GM23338 (cell line): ENCODE data around the gene OR6V1. TPM values are rescaled to one million over a fixed set of nuclear protein-coding genes. Genes with fewer than 3 reads are reported as not detected.

ENCODE experiments used
- ATAC-seq: fragments of 200-7000 bp; cut with Tn5 transposase; 3 replicates; pipeline ENCODE4 v1.9.1; 2020
- DNase-seq: peaks from one replicate; pipeline ENCODE4 v3.0.0-alpha.2; 2015; ENCODE audit warnings: low spot score
- H2AFZ ChIP-seq: fragments of 200-600 bp; sonication (generic); 2 replicates; pipeline ENCODE4 v1.8.0; 2016; ENCODE audit warnings: antibody characterized with exemption, mild to moderate bottlenecking, moderate library complexity
- H3F3A ChIP-seq: fragments of 200-600 bp; sonication (generic); replicated peaks from 2 replicates; pipeline ENCODE4 v1.8.0; 2017; ENCODE audit warnings: antibody characterized with exemption, mixed run types, low read depth
- H3K27ac ChIP-seq: fragments of 200-600 bp; sonication (generic); 2 replicates; pipeline ENCODE4 v1.6.1; 2016; ENCODE audit warnings: low read depth
- H3K27me3 ChIP-seq: fragments of 200-600 bp; sonication (generic); 2 replicates; pipeline ENCODE4 v1.8.0; 2016; ENCODE audit warnings: mild to moderate bottlenecking, mixed run types, moderate library complexity; ENCODE audit not compliant: insufficient read depth
- H3K36me3 ChIP-seq: fragments of 200-600 bp; sonication (generic); 2 replicates; pipeline ENCODE4 v1.8.0; 2016; ENCODE audit warnings: mild to moderate bottlenecking; ENCODE audit not compliant: insufficient read depth
- H3K4me1 ChIP-seq: fragments of 200-600 bp; sonication (generic); 2 replicates; pipeline ENCODE4 v1.8.0; 2016; ENCODE audit warnings: mild to moderate bottlenecking, moderate library complexity; ENCODE audit not compliant: insufficient read depth
- H3K4me2 ChIP-seq: fragments of 200-600 bp; sonication (generic); 2 replicates; pipeline ENCODE4 v1.7.1; 2017; ENCODE audit warnings: mixed run types
- H3K4me3 ChIP-seq: fragments of 200-600 bp; sonication (generic); 2 replicates; pipeline ENCODE4 v1.6.1; 2016; ENCODE audit warnings: mixed run types
- H3K79me2 ChIP-seq: fragments of 200-600 bp; sonication (generic); replicated peaks from 2 replicates; pipeline ENCODE4 v1.8.0; 2017; ENCODE audit warnings: mild to moderate bottlenecking; ENCODE audit not compliant: insufficient read depth
- H3K9me2 ChIP-seq: fragments of 200-600 bp; sonication (generic); 2 replicates; pipeline ENCODE4 v1.8.0; 2017; ENCODE audit not compliant: insufficient read depth
- H4K20me1 ChIP-seq: fragments of 200-600 bp; sonication (generic); replicated peaks from 2 replicates; pipeline ENCODE4 v1.8.0; 2017; ENCODE audit warnings: mild to moderate bottlenecking; ENCODE audit not compliant: insufficient read depth
- H3K27ac Mint-ChIP-seq: 2 replicates; pipeline ENCODE4 v1.8.0; 2020; ENCODE audit warnings: inconsistent platforms, mild to moderate bottlenecking, moderate library complexity, mixed read lengths
- H3K27me3 Mint-ChIP-seq: 3 replicates; pipeline ENCODE4 v1.8.0; 2022; ENCODE audit warnings: low read depth, mild to moderate bottlenecking, moderate library complexity, mixed read lengths, inconsistent platforms; ENCODE audit not compliant: insufficient read depth, poor library complexity
- H3K36me3 Mint-ChIP-seq: 3 replicates; pipeline ENCODE4 v1.8.0; 2021; ENCODE audit warnings: low read depth, mild to moderate bottlenecking, inconsistent platforms, moderate library complexity, mixed read lengths
- H3K4me1 Mint-ChIP-seq: 3 replicates; pipeline ENCODE4 v1.8.0; 2020; ENCODE audit warnings: mild to moderate bottlenecking, inconsistent platforms, mixed read lengths
- H3K4me3 Mint-ChIP-seq: 3 replicates; pipeline ENCODE4 v1.8.0; 2021; ENCODE audit warnings: moderate library complexity, mild to moderate bottlenecking, inconsistent platforms, mixed read lengths
- H3K9me3 Mint-ChIP-seq: 3 replicates; pipeline ENCODE4 v1.8.0; 2020; ENCODE audit warnings: moderate library complexity, mild to moderate bottlenecking, inconsistent platforms, mixed read lengths
- CTCF ChIP-seq, 2 experiments: fragments of 200-600 bp in 1 of 2; sonication (generic) in 1 of 2; conservative IDR thresholded peaks; 2 replicates each; pipeline versions ENCODE4 v1.5.1 to v1.6.1; 2016 to 2017; ENCODE audit warnings: antibody characterized with exemption in 2 of 2, low read depth in 2 of 2, mild to moderate bottlenecking in 2 of 2, moderate library complexity in 1 of 2
- ETS1 ChIP-seq: IDR thresholded peaks from 2 replicates; pipeline ENCODE4 v1.6.1; 2016; ENCODE audit warnings: antibody characterized with exemption
- EZH2 ChIP-seq: fragments of 200-600 bp; sonication (generic); IDR thresholded peaks from one replicate; pipeline ENCODE4 v1.8.0; 2017; ENCODE audit warnings: antibody characterized with exemption, mild to moderate bottlenecking, low read depth; ENCODE audit not compliant: unreplicated experiment
- JUNB ChIP-seq: IDR thresholded peaks from one replicate; pipeline ENCODE4 v1.6.1; 2016; ENCODE audit warnings: antibody characterized with exemption; ENCODE audit not compliant: unreplicated experiment
- POLR2AphosphoS5 ChIP-seq: IDR thresholded peaks from 2 replicates; pipeline ENCODE4 v1.6.1; 2016; ENCODE audit warnings: antibody characterized with exemption, low read depth
- REST ChIP-seq: IDR thresholded peaks from one replicate; pipeline ENCODE4 v1.6.1; 2018; ENCODE audit warnings: antibody characterized with exemption; ENCODE audit not compliant: unreplicated experiment
- STAT1 ChIP-seq: IDR thresholded peaks from one replicate; pipeline ENCODE4 v1.6.1; 2016; ENCODE audit warnings: antibody characterized with exemption; ENCODE audit not compliant: unreplicated experiment
- ZNF114 ChIP-seq: fragments of 250-450 bp; sonication (Bioruptor Pico); IDR thresholded peaks from 2 replicates; pipeline ENCODE4 v1.5.0; 2020; ENCODE audit warnings: mild to moderate bottlenecking, moderate library complexity
- ZNF331 ChIP-seq: fragments of 250-450 bp; sonication (Bioruptor Pico); IDR thresholded peaks from 2 replicates; pipeline ENCODE4 v1.5.0; 2020; ENCODE audit warnings: low read depth, mild to moderate bottlenecking, moderate library complexity
- ZNF462 ChIP-seq: fragments of 250-450 bp; sonication (Bioruptor Pico); IDR thresholded peaks from 2 replicates; pipeline ENCODE4 v1.5.0; 2020; ENCODE audit warnings: mild to moderate bottlenecking, moderate library complexity
- polyA plus RNA-seq: library from polyadenylated mRNA; unstranded; fragments of >200 nt; fragmentation: Nextera tagmentation; extraction: Ambion mirVana; gene quantifications from 2 replicates; pipeline ENCODE4 v1.2.1, GENCODE V29; 2016
- total RNA-seq: library from RNA; depleted of rRNA; stranded (reverse); fragments of >200 nt; shearing (Covaris generic); gene quantifications from 2 replicates; pipeline ENCODE4 v1.2.3, GENCODE V29; 2014

Gene OR6V1
- total and polyA plus RNA-seq, 2 experiments from 2014 or later = not detected

- Histone ChIP-seq H2AFZ (no peak overlapping the region), H3K36me3 (no peaks in the 10 kb centered on the region), H3K4me2 (no peak overlapping the region), H3K27ac (no peak overlapping the region), H4K20me1 (no peaks in the 10 kb centered on the region), H3K9me2 (no peaks in the 10 kb centered on the region), H3K27me3 (no peaks in the 10 kb centered on the region), H3K79me2 (no peaks in the 10 kb centered on the region), H3K4me1 (no peaks in the 10 kb centered on the region), H3F3A (no peaks in the 10 kb centered on the region), H3K4me3 (no peak overlapping the region)
- no peak overlapping the region for H3K4me3 Mint-ChIP-seq
- no peaks in the 10 kb centered on the region; the same call in 2 of the 3 replicates for H3K4me1 Mint-ChIP-seq
- TF ChIP-seq EZH2 = no peak
- H3K27ac Mint-ChIP-seq = no peak overlapping the region
- H3K36me3 Mint-ChIP-seq = no peaks in the 10 kb centered on the region
- no peaks in the 10 kb centered on the region for H3K27me3 Mint-ChIP-seq
- ATAC-seq = no peak
- H3K9me3 Mint-ChIP-seq = no peaks in the 10 kb centered on the region
- DNase-seq = no peak
These were observed 38.7 kb upstream of the OR6V1 start for GRCh38 chr7:143013473-143013872.

GRCh38 chr7:143013893-143014292 is 38.2 kb upstream of the OR6V1 start:
- ATAC-seq = no peak

More at GRCh38 chr7:143013893-143014292, 38.2 kb upstream of the OR6V1 start:
- TF ChIP-seq ZNF331 (CRISPR knock-in tag) = no peak
- no peak for TF ChIP-seq POLR2AphosphoS5
- no peak for TF ChIP-seq REST
- no peak for TF ChIP-seq ZNF114 (CRISPR knock-in tag)
- TF ChIP-seq ETS1 = no peak
- no peak for TF ChIP-seq CTCF (conservative IDR thresholded peaks at IDR 0.05; ENCODE audit: low read depth in 2 of 2)
- no peak for TF ChIP-seq EZH2
- TF ChIP-seq ZNF462 (CRISPR knock-in tag) = no peak
- TF ChIP-seq JUNB = no peak
- TF ChIP-seq STAT1 = no peak
- DNase-seq = no peak
- Mint-ChIP-seq H3K27me3 (no peaks in the 10 kb centered on the region), H3K27ac (no peak overlapping the region), H3K4me3 (no peak overlapping the region), H3K36me3 (no peaks in the 10 kb centered on the region), H3K9me3 (no peaks in the 10 kb centered on the region), H3K4me1 (no peaks in the 10 kb centered on the region; the same call in 2 of the 3 replicates)
- Histone ChIP-seq H3K27me3 (no peaks in the 10 kb centered on the region), H3K4me3 (no peak overlapping the region), H3K79me2 (no peaks in the 10 kb centered on the region), H3K9me2 (no peaks in the 10 kb centered on the region), H2AFZ (no peak overlapping the region), H4K20me1 (no peaks in the 10 kb centered on the region), H3K4me1 (no peaks in the 10 kb centered on the region), H3F3A (no peaks in the 10 kb centered on the region), H3K4me2 (no peak overlapping the region), H3K36me3 (no peaks in the 10 kb centered on the region), H3K27ac (no peak overlapping the region)
